Epithelial cell of esophagus (primary cell): ENCODE measurements around the gene SPPL2B.
A peak's percentile ranks its signal among the peaks of the same experiment; 100 is the strongest.

Experiments
- DNase-seq: peaks from one replicate; pipeline ENCODE4 v3.0.0; 2010; ENCODE audit warnings: low read depth
- H3K4me3 ChIP-seq: 2 replicates; pipeline ENCODE4 v1.5.1; 2011; ENCODE audit warnings: mild to moderate bottlenecking, low read length, control low read depth
- TF ChIP-seq, protein P1 (sequence below): IDR thresholded peaks from 2 replicates; pipeline ENCODE4 v1.5.1; 2011; ENCODE audit warnings: low read depth, mild to moderate bottlenecking, low read length, control low read depth, inconsistent platforms; ENCODE audit not compliant: insufficient read depth; ENCODE audit errors: missing control alignments

The SPPL2B gene

DNA sequence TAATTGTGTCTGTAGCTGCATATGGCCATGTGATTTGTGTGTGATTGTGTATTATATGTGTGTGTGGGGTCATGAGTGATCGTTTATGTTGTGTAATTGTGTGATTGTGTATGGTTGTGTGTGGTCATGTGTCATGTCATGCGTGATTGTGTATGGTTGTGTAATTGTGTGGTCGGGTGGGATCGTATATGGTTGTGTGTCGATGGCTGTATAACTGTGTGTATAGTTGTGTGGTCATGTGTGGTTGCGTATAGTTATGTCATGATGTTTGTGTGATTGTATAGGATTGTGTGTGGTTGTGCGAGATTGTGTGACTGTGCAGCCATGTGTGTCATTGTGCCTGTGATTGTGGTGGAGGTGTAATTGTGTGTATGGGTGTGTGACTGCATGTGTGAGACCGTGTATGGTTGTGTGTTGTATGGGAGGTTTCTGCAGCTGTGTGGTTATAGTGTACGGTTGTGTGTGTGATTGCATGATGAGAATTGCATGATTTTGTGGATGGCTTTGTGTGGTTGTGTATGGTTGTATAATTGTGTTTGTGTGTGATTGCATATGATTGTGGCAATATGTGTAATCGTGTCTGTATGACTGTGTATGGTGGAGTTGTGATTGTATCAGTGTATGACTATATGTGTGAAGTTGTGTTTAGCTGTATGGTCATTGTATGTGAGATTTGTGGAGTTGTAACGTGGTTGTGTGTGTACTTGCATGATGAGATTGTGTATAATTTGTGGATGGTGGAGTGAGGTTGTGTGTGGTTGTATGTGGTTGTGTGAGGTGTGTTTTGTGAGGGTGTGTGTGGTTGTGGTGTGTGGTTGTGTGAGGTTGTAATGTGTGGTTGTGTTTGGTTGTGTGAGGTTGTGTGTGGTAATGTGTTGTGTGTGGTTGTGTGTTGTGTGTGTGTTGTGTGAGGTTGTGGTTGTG is 33.8 kb downstream of the SPPL2B start:
- DNase-seq: no peak
- H3K4me3 ChIP-seq: no peak overlapping the region
- TF ChIP-seq, protein P1, sequence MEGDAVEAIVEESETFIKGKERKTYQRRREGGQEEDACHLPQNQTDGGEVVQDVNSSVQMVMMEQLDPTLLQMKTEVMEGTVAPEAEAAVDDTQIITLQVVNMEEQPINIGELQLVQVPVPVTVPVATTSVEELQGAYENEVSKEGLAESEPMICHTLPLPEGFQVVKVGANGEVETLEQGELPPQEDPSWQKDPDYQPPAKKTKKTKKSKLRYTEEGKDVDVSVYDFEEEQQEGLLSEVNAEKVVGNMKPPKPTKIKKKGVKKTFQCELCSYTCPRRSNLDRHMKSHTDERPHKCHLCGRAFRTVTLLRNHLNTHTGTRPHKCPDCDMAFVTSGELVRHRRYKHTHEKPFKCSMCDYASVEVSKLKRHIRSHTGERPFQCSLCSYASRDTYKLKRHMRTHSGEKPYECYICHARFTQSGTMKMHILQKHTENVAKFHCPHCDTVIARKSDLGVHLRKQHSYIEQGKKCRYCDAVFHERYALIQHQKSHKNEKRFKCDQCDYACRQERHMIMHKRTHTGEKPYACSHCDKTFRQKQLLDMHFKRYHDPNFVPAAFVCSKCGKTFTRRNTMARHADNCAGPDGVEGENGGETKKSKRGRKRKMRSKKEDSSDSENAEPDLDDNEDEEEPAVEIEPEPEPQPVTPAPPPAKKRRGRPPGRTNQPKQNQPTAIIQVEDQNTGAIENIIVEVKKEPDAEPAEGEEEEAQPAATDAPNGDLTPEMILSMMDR: no peak

DNA sequence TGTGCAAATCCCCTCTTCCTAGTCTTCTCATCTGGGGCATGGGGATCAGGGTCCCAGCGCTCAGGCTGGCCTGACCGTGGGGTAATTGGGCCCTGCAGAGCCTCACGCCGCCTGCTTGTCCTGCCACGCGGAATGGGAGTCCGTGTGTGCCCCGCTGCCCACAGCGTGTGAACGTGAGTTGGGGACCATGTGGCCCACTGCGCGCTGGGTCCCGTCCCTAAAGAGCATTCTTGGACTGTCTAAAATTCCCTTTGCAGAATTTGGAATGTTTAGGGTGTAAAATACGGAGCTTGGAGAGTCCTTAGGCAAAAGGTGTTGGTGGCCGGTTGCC is 34.5 kb downstream of the SPPL2B start:
- DNase-seq: no peak
- TF ChIP-seq, protein P1: no peak
- H3K4me3 ChIP-seq: no peak overlapping the region

DNA sequence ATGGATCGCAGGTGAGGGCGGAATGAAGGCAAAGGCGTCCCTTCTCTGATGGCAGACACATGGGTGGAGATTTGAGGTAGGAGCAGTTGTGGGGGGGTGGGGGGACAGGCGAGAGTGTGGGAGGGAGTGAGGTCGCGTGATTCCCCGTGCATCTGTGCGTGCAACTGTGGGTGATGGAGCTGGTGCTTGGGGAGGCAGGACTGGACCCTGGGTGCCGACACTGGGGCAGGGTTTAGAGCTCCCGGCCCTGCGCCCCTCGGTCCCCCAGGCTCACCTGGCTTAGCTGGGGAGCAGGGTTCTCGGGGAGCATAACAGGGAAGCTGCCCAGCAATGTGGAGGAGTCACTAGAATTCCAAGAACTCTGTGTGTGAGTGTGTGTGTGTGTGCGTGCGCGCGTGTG is 34.9 kb downstream of the SPPL2B start:
- DNase-seq: no peak
- TF ChIP-seq, protein P1: no peak
- H3K4me3 ChIP-seq: no peak overlapping the region

DNA sequence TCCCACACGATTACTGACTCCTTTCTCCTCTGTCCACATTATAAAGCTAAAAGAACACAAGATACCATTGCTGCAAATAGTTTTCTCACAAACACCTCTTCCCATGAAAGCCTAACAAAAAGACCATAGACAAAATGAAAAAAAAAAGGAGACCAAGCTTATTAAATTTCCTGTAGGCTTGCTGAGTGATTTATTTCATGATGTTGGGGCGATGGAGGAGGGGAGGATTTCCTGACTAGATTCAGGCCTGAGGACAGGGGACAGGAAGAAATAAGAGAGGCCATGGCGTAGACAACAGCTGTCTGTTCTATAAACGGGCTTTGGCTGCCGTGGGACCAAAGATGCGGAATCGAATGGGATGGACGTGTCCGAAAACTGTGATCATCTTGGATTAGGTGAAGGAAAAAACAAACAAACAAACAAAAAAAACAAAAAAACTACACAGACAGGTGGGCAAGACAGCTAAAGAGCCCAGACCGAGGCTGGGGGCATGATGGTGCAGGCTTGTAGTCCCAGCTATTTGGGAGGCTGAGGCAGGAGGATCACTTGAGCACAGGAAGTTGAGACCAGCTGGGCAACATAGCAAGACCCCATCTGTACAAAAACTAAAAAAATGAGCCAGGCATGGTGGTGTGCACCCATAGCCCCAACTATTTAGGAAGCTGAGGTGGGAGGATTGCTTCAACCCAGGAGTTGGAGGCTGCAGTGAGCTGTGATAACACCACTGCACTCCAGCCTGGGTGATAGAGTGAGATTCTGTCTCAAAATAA is 36.9 kb downstream of the SPPL2B start:
- TF ChIP-seq, protein P1: no peak
- DNase-seq: no peak
- H3K4me3 ChIP-seq: no peak overlapping the region

DNA sequence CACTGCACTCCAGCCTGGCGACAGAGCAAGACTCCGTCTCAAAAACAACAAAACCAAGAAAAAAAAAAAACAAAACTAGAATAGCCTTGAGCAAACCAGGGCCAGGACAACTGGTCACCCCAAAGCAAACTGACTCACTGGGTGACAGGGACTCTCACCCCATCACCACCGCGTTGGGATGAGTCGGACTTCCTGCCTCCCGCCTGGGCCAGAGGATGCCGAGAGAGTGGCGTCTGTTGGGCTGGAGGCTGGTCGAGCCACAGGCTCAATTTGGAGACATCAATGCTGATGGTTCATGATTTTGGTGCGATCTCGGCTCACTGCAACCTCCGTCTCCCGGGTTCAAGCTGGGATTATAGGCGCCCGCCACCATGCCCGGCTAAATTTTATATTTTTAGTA is 43.2 kb downstream of the SPPL2B start:
- TF ChIP-seq, protein P1: no peak
- no peak overlapping the region for H3K4me3 ChIP-seq
- DNase-seq: peak; percentile 21

DNA sequence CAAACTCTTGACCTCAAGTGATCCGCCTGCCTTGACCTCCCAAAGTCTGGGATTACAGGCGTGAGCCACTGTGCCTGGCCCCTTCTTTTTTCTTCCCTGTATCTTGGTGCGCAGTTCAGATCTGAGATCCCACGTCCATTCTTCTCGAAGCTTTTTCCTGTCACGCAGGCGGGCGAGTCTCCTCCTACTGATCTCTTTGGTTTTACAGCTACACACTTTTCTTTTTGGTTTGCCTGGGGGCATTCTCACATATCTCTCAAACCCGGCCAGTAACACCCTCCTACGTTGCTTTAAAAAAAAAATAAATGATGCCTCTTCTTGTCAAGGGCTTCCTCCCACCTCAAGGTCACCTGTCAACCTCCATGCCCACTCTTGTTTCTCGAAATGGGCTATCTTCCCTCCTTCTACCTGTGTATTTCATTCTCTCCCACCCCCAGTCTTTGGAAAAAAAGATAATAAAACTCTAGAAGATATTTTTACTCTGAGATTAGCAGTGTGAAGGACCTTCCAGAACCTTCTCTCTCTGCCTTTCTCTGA is 43.7 kb downstream of the SPPL2B start:
- TF ChIP-seq, protein P1: no peak
- no peak overlapping the region for H3K4me3 ChIP-seq
- no peak for DNase-seq
